Memory B cell (primary cell): ENCODE measurements around the gene RINL.

ENCODE experiments used
- ATAC-seq: fragments of 150-1000 bp; cut with Tn5 transposase; 2 replicates; pipeline ENCODE4 v1.10.0; 2021; ENCODE audit warnings: low read depth, mild to moderate bottlenecking, moderate library complexity
- DNase-seq, 2 donors: peaks; one replicate each; pipeline ENCODE4 v3.0.0; 2022; ENCODE audit warnings: low spot score in 2 of 2
- H3K27ac Mint-ChIP-seq: one replicate; pipeline ENCODE4 v1.8.0; 2022; ENCODE audit warnings: mild to moderate bottlenecking, moderate library complexity, mixed read lengths
- H3K27me3 Mint-ChIP-seq: one replicate; pipeline ENCODE4 v1.8.0; 2022; ENCODE audit warnings: mixed read lengths
- H3K36me3 Mint-ChIP-seq: one replicate; pipeline ENCODE4 v1.8.0; 2022; ENCODE audit warnings: mild to moderate bottlenecking, mixed read lengths
- H3K4me1 Mint-ChIP-seq: one replicate; pipeline ENCODE4 v1.8.0; 2022; ENCODE audit warnings: mixed read lengths
- H3K4me3 Mint-ChIP-seq: one replicate; pipeline ENCODE4 v1.8.0; 2022; ENCODE audit warnings: mild to moderate bottlenecking, moderate library complexity, mixed read lengths
- H3K9me3 Mint-ChIP-seq: one replicate; pipeline ENCODE4 v1.8.0; 2022; ENCODE audit warnings: mixed read lengths

RINL gene

DNA sequence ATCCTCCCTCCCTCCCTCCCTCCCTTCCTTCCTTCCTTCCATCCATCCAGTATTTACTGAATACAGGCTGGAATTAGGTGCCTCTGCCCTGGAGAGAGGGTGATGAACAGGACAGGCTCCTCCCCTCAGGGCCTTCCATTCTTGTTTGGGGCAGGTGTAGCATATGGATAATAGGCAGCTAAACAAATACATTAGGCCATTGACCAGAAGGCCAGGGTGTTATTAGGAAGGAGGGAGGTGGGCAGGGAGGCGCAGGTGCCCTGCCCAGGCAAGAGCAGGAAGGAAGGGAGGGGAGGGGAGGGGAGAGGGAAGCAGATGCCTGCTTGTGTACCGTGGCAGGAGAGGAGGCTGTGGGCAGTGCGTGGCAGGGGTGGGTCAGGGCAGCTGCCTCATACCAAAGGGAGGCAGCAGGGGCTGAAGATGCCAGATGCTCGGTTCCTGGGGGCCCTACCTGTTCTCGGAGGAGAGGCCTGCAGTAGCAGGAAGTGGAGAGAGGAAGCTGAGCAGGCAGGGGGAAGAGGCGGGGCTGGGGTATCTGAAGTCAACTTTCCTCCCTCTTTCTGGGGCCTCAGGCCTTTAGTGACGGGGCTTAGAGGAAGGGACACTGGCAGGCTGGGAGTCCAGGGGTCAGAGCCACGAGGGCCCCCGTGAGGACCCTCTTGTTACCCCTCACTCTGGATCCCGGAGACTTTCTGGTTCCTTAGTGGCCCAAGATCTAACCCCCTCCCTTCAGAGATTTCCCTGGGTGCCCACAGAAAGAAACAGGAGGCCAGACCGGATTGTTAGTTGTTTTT is at the start of gene RINL:
RINL (minus strand) TSS at position 495 of the 794 bp plus-strand sequence. CDS start 1,533 bp downstream, outside the sequence.
- Mint-ChIP-seq H3K4me3 (peak within 1 kb of the TSS; percentile 87), H3K27ac (peak within 1 kb of the TSS; percentile 97), H3K4me1 (peaks cover 31% of the 10 kb centered on the region), H3K27me3 (no peaks in the 10 kb centered on the region), H3K36me3 (peaks cover 4% of the 10 kb centered on the region), H3K9me3 (no peaks in the 10 kb centered on the region)
- DNase-seq (peak; percentile 58 to 61), ATAC-seq (peak; percentile 96)

GRCh38 chr19:38924388-38924787 is 46.3 kb upstream of the RINL start:
- Mint-ChIP-seq H3K36me3 (peaks cover 14% of the 10 kb centered on the region), H3K4me3 (no peak overlapping the region), H3K27me3 (no peaks in the 10 kb centered on the region), H3K27ac (no peak overlapping the region), H3K4me1 (peaks cover 2% of the 10 kb centered on the region), H3K9me3 (no peaks in the 10 kb centered on the region)
- ATAC-seq (no peak), DNase-seq (no peak)

DNA sequence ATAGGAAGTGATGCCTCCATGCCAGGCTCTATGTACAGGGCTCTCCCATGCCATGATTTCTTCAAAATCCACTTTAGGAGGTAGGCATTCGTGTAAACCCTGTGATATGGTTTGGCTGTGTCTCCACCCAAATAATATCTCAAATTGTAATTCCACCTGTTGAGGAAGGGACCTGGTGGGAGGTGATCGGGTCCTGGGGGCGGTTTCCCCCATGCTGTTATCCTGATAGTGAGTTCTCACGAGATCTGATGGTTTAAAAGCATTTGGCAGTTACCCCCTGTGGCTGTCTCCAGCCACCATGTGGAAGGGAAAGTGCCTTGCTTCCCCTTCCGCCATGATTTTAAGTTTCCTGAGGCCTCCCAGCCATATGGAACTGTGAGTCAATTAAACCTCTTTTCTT is 44.4 kb upstream of the RINL start:
- no peak for ATAC-seq
- DNase-seq = no peak
- Mint-ChIP-seq H3K27ac (no peak overlapping the region), H3K4me3 (no peak overlapping the region), H3K27me3 (no peaks in the 10 kb centered on the region), H3K9me3 (no peaks in the 10 kb centered on the region), H3K36me3 (peaks cover 12% of the 10 kb centered on the region), H3K4me1 (no peaks in the 10 kb centered on the region)

DNA sequence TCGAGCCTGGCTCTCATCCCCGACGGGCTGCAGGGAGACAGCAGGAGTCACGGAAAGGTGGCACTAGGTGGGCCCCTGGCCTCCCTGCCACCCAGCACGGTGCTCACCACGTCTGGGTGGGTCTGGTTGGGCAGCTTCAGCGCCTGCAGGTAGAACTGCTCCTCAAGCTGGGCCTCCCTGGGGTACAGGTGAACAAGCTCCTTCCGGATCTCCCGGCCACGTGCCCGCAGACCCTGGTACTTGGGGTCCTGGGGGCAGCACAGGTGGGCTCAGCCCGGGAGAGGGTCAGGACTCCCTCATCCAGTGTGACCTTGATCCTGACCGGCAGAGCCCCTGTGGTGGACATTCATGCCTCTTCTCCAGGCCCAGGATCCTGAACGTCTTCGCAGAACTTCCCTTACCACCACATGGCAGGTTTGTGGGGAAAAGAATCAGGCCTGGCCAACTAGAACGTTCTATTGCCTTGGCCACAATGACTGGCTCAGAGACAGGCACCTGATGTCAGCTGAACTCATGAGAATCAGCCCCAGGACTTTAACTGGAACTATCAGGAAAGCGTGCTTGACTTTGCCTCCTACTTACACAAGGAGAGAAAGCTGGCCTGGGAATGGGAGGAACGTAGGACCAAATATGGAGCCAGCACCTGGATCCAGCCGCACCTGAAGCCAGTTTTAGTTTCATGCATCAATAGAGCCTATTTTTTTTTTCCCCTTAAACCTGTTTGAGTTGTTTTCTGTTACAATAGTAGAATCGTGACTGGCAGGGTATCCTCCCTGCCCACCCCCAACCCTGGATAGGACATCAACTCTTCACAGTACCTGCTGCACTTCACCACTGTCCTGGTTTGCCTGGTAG is 43.6 kb upstream of the RINL start:
- no peak overlapping the region for H3K27ac Mint-ChIP-seq
- no peaks in the 10 kb centered on the region for H3K9me3 Mint-ChIP-seq
- no peaks in the 10 kb centered on the region for H3K4me1 Mint-ChIP-seq
- H3K36me3 Mint-ChIP-seq = peaks cover 12% of the 10 kb centered on the region
- no peak for ATAC-seq
- DNase-seq = no peak
- no peak overlapping the region for H3K4me3 Mint-ChIP-seq
- H3K27me3 Mint-ChIP-seq = no peaks in the 10 kb centered on the region

- no peaks in the 10 kb centered on the region for H3K4me1 Mint-ChIP-seq
- no peak overlapping the region for H3K27ac Mint-ChIP-seq
- no peak overlapping the region for H3K4me3 Mint-ChIP-seq
- H3K9me3 Mint-ChIP-seq = no peaks in the 10 kb centered on the region
- DNase-seq (no peak), ATAC-seq (no peak)
- H3K27me3 Mint-ChIP-seq = no peaks in the 10 kb centered on the region
- peaks cover 10% of the 10 kb centered on the region for H3K36me3 Mint-ChIP-seq
These were observed 42.7 kb upstream of the RINL start for GRCh38 chr19:38920602-38921419.

DNA sequence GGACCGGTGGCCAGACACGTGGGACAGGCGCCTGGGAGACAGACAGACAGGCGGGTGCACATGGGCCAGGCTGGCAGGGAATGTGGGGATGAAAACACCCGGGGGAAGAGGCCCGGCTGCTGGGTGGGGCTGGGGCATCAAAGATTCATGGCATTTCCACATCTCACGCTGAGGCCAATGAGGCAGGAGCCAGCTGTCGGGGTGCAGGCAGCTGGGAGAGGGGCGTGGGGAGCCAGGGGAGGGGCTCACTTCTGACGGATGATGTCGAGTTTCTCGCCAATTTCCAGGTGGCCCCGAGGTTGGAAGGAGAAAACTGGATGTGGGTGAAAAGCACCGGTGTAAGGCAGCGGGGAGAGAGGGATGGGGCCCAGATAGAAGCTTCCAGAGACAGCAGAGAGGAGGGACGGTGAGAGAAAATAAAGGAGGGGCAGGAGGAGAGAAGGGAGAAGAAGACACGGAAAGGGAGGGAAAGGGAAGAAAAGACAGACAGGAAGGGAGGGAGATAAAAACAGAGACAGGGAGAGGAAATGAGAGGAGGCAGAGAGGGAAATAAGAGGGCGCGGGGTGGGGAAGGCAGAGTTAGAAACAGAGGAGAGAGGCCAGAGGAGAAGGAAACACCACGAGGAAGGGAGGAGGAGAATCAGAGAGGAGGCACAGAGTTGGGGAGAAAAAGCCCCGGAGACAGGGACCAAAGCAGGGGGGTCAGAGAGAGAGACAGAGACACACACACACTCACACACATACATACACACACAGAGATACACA is 41.9 kb upstream of the RINL start:
- peaks cover 10% of the 10 kb centered on the region for H3K36me3 Mint-ChIP-seq
- H3K4me1 Mint-ChIP-seq = no peaks in the 10 kb centered on the region
- H3K27me3 Mint-ChIP-seq = no peaks in the 10 kb centered on the region
- no peaks in the 10 kb centered on the region for H3K9me3 Mint-ChIP-seq
- no peak overlapping the region for H3K4me3 Mint-ChIP-seq
- no peak for ATAC-seq
- DNase-seq = no peak
- H3K27ac Mint-ChIP-seq = no peak overlapping the region

DNA sequence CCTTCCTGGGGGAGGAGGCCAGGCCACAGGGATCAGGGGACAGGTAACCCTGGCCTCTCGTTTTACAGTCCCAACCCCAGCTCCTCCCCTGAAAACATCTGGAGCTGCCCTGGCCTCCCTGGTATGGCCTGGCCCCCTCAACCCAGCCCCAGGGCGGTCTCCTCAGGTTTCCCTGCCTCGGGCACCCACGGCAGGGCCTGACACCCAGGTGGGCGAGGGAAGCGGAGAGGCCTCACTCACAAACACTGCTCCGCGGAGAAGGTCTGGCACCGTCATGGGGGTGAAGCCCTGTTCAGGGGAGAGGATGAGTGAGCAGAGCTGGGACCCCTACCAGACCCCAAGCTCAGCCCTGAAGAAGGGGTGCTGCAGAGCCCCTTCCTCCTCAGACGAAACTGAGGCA is 40.5 kb upstream of the RINL start:
- Mint-ChIP-seq H3K27me3 (no peaks in the 10 kb centered on the region), H3K4me1 (no peaks in the 10 kb centered on the region), H3K9me3 (no peaks in the 10 kb centered on the region), H3K4me3 (no peak overlapping the region), H3K36me3 (peaks cover 13% of the 10 kb centered on the region), H3K27ac (no peak overlapping the region)
- ATAC-seq = no peak
- no peak for DNase-seq

DNA sequence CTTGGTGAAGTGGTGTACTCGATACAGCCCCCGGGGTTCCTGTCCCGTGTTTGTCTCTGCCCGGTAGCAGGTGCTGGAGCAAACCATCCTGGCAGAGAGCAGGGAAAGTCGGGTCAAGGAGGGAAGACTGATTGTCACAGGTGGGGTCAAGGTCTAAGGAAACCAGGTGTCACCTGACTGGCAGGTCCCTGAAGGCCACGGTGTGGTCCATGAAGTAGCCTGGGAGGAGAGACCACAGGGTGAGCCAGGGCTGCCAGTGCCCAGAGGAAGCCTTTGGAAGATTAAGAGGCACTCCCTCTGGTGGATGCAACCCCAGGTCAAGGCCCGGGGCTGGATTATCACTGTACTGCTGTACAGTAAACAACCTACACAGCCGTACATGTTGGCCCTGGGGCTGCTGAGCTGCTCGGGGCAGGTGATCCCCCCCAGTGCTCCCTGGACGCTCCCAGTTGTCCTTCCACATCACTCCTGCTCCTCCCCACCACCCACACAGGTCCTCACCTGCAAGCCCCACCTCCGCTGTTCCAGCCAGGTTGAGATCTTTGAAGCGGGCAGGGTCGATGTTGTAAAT is 39.9 kb upstream of the RINL start:
- DNase-seq (no peak), ATAC-seq (no peak)
- Mint-ChIP-seq H3K36me3 (peaks cover 13% of the 10 kb centered on the region), H3K4me1 (no peaks in the 10 kb centered on the region), H3K27me3 (no peaks in the 10 kb centered on the region), H3K27ac (no peak overlapping the region), H3K4me3 (no peak overlapping the region), H3K9me3 (no peaks in the 10 kb centered on the region)

- Mint-ChIP-seq H3K4me3 (no peak overlapping the region), H3K9me3 (no peaks in the 10 kb centered on the region), H3K36me3 (peaks cover 13% of the 10 kb centered on the region), H3K27ac (no peak overlapping the region), H3K27me3 (no peaks in the 10 kb centered on the region), H3K4me1 (no peaks in the 10 kb centered on the region)
- DNase-seq (no peak), ATAC-seq (no peak)
These were observed 39.4 kb upstream of the RINL start for GRCh38 chr19:38917516-38917915.

GRCh38 chr19:38915329-38916321 is 37.5 kb upstream of the RINL start:
- H3K9me3 Mint-ChIP-seq = no peaks in the 10 kb centered on the region
- no peak overlapping the region for H3K27ac Mint-ChIP-seq
- H3K36me3 Mint-ChIP-seq = peaks cover 9% of the 10 kb centered on the region
- ATAC-seq (no peak), DNase-seq (no peak)
- H3K27me3 Mint-ChIP-seq = peaks cover 2% of the 10 kb centered on the region
- no peak overlapping the region for H3K4me3 Mint-ChIP-seq
- H3K4me1 Mint-ChIP-seq = no peaks in the 10 kb centered on the region

DNA sequence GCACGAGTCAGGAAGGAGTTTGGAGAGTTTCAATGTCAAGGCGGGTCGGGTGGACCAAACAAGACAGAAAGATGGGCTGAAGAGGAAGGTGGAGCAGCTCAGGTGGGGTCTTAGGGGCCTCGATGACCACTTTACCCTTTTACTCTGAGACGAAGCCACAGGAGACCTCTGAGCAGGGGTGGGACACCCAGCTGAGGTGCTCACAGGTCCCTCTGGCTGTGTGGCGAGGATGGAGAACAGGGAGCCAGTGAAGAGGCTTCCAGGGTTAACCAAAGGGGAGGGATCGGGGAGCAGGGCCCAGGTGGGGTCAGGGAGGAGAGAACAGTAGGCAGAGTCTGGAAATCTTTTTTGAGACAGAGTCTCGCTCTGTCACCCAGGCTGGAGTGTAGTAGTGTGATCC is 35.9 kb upstream of the RINL start:
- Mint-ChIP-seq H3K27ac (no peak overlapping the region), H3K27me3 (peaks cover 3% of the 10 kb centered on the region)

More for the DNA sequence above, 35.9 kb upstream of the RINL start:
- no peak overlapping the region for H3K4me3 Mint-ChIP-seq
- H3K36me3 Mint-ChIP-seq = peaks cover 9% of the 10 kb centered on the region
- no peaks in the 10 kb centered on the region for H3K9me3 Mint-ChIP-seq
- DNase-seq (no peak), ATAC-seq (no peak)
- H3K4me1 Mint-ChIP-seq = no peaks in the 10 kb centered on the region
